GM12875 (cell line): ENCODE data around the gene CLCN2.

Source experiments
- H3K4me3 ChIP-seq: one replicate; pipeline ENCODE4 v1.5.1; 2011; ENCODE audit warnings: low read depth, low read length, control low read depth
- TF ChIP-seq, protein P1 (sequence below): IDR thresholded peaks from 2 replicates; pipeline ENCODE4 v1.5.1; 2011; ENCODE audit warnings: low read depth, mild to moderate bottlenecking, control low read depth, inconsistent platforms, low read length, moderate library complexity, borderline replicate concordance; ENCODE audit not compliant: insufficient read depth

Gene CLCN2

DNA sequence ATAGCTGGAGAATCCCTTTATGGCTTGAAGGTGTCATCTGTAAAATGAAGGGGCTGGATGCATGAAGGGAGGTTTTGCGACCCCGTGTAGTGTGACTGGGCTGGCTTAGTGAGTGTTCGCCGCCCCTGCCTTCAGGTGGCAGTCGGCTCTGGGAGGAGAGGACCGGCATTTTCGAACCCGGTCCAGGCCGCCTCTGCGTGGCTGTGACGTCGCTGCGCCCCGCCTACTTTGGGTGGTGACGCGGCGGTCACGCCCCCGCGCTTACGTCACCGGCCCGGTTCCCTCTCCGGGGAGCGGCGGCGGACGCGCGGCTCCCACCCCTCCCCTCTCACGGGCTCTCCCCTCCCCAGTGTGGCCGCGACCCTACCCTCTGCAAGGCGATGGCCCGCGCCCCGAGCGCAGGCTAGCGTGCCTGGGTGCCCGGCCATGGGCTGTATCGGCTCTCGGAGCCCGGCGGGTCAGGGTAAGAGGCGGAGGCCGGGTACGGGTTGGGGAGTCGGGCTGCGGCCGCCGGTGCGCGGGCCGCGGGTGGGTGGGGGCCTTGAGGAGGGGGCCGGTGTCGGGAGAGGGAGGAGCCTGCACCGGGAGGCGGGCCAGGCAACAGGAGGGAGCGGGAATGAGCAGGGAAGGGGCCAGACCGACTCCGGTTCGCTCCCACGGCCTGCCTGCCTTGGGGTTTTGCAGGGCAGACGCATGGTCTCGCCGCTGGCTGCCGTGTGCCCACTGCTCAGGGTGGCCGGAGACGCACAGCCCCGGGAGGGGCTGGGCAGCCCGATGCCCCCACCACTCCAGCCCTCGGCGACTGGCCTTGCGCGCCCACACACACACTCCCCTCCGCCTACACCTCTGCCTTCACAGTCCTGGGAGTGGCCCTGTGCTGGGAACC lies 25.5 kb downstream of the CLCN2 start:
- TF ChIP-seq, protein P1, sequence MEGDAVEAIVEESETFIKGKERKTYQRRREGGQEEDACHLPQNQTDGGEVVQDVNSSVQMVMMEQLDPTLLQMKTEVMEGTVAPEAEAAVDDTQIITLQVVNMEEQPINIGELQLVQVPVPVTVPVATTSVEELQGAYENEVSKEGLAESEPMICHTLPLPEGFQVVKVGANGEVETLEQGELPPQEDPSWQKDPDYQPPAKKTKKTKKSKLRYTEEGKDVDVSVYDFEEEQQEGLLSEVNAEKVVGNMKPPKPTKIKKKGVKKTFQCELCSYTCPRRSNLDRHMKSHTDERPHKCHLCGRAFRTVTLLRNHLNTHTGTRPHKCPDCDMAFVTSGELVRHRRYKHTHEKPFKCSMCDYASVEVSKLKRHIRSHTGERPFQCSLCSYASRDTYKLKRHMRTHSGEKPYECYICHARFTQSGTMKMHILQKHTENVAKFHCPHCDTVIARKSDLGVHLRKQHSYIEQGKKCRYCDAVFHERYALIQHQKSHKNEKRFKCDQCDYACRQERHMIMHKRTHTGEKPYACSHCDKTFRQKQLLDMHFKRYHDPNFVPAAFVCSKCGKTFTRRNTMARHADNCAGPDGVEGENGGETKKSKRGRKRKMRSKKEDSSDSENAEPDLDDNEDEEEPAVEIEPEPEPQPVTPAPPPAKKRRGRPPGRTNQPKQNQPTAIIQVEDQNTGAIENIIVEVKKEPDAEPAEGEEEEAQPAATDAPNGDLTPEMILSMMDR = no peak
- peak overlapping the region; percentile 46 for H3K4me3 ChIP-seq

DNA sequence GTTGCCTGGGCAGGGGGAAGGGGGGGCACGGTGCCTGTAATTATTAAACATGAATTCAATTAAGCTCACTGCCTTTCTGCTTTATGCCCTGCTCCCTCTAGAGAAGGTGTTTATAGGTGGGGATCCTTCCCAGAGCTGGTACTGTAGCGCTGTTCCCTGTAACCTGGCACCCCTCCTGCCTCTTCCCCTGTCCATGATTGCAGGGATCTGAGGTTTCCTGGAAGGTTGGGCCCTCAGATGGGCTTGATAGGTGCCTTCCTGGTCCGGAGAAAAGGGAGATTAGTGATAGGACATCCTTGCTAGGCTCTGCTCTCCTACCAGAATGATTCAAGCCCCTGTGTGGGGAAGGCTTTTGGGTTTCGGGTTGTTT lies 26.1 kb downstream of the CLCN2 start:
- no peak overlapping the region for H3K4me3 ChIP-seq
- TF ChIP-seq, protein P1 = no peak

DNA sequence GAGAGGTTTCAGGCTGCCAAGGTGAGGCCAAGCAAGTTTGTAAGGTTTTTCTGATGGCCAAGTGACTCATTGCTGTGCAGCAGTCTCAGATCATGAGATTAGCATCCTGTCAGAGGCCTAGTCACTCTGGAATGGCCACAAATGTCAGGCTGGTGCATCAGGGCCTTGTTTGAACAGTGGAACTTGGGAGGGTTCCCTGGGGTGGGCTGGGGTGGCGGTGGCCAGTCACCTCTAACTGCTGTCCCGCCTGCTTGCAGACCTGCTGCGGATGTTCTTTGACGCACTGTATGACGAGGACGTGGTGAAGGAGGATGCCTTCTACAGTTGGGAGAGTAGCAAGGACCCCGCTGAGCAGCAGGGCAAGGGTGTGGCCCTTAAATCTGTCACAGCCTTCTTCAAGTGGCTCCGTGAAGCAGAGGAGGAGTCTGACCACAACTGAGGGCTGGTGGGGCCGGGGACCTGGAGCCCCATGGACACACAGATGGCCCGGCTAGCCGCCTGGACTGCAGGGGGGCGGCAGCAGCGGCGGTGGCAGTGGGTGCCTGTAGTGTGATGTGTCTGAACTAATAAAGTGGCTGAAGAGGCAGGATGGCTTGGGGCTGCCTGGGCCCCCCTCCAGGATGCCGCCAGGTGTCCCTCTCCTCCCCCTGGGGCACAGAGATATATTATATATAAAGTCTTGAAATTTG lies 26.8 kb downstream of the CLCN2 start:
- TF ChIP-seq, protein P1 = no peak
- no peak overlapping the region for H3K4me3 ChIP-seq

DNA sequence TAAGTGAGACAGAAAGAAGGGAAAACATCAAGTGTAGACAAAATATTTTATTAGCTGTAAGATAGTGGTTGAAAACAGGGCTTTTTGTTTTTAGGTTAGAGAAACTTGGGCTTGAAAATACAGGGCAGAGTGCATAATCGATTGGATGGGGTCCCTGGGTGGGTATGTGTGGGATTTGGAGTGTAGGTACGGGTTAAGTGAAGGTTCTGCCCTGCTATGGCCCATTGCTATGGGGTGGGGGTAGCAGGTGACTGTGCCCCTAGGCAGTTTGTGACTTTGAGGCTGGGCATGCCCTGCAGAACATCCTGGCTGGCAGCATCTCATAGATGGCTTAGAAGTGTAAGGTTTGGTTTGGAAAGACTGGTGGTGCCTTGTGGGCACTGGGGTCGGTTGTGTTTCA lies 27.7 kb downstream of the CLCN2 start:
- TF ChIP-seq, protein P1 = no peak
- no peak overlapping the region for H3K4me3 ChIP-seq

DNA sequence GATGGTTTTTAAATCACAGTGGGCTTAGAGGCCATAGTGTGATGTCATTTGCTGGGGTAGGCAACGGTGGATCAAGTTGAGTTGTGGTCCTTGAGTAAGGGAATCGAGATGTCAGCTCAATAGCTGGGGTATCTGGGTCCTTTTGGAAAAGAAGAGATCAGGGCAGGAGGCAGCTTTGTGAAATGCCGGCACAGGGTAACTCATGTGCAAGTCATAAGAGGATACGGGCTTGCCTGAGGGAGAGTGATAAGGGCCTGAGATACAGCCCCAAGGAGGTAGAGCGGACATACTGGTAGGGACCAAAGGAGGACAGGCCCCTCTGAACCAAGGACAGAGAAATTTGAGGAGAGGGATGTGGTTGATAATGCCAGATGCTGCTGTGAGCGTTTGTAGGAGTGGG lies 28.2 kb downstream of the CLCN2 start:
- TF ChIP-seq, protein P1 = no peak
- H3K4me3 ChIP-seq = no peak overlapping the region

DNA sequence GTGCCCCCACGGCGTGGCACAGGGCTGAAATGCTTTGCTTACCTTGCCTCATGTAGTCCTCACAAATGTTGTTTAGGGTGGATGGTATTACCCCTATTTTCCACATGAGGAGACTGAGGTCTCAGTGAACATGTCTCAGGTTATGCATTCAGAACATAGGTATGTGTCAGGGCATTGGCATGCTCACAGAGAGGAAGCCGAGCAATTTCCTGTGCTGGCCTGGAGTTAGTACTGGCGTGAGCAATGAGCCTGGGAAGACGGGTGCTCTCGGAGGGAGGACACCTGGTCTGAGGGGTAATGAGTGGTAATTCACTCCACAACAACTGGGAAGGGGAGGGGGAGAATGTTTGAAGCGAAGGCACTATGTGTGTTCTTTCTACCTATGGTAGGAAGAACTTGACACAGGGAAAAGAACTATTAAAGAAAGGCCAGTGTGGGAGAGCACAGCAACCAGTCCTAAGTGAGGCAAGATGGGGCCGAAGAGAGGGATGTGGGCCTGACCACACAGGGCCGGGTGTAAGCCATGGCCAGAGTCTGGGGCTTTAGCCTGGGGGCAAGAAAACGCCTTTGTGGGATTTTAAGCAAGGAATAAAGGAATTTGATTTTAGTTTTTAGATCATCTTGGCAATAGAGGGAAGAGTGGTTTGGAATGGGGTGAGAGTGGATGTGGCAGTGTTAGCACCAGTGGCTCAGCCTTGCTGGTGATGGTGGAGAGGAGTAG lies 28.9 kb downstream of the CLCN2 start:
- no peak overlapping the region for H3K4me3 ChIP-seq
- TF ChIP-seq, protein P1 = no peak
